MM.1S (cell line): ENCODE measurements around the gene SIX4.

Experiments
- DNase-seq: peaks from one replicate; pipeline ENCODE4 v3.0.0-alpha.2; 2015
- H2AFZ ChIP-seq: fragments of 300-600 bp; sonication (generic); 2 replicates; pipeline ENCODE4 v1.6.0; 2016; ENCODE audit warnings: antibody characterized with exemption, low read length
- H3F3A ChIP-seq: fragments of 300-600 bp; sonication (generic); 2 replicates; pipeline ENCODE4 v1.6.1; 2016; ENCODE audit warnings: mild to moderate bottlenecking, antibody characterized with exemption, low read length, moderate library complexity, mixed read lengths; ENCODE audit not compliant: insufficient read depth
- H3K27ac ChIP-seq: fragments of 300-600 bp; sonication (generic); 2 replicates; pipeline ENCODE4 v1.5.1; 2016; ENCODE audit warnings: mild to moderate bottlenecking, low read length
- H3K27me3 ChIP-seq: fragments of 300-600 bp; sonication (generic); replicated peaks from 2 replicates; pipeline ENCODE4 v1.6.0; 2016; ENCODE audit warnings: low read length; ENCODE audit not compliant: insufficient read depth
- H3K36me3 ChIP-seq: fragments of 300-600 bp; sonication (generic); replicated peaks from 2 replicates; pipeline ENCODE4 v1.6.1; 2016; ENCODE audit warnings: mild to moderate bottlenecking, low read length, mixed read lengths; ENCODE audit not compliant: insufficient read depth
- H3K4me1 ChIP-seq: fragments of 300-600 bp; sonication (generic); 2 replicates; pipeline ENCODE4 v1.6.1; 2016; ENCODE audit warnings: low read length, mixed read lengths
- H3K4me2 ChIP-seq: fragments of 300-600 bp; sonication (generic); 2 replicates; pipeline ENCODE4 v1.6.0; 2016; ENCODE audit warnings: low read depth, low read length
- H3K4me3 ChIP-seq: fragments of 300-600 bp; sonication (generic); 2 replicates; pipeline ENCODE4 v1.5.1; 2016; ENCODE audit warnings: low read length, mixed read lengths
- H3K79me2 ChIP-seq: fragments of 300-600 bp; sonication (generic); 2 replicates; pipeline ENCODE4 v1.6.1; 2016; ENCODE audit warnings: mixed run types, low read length, mixed read lengths
- H3K9ac ChIP-seq: fragments of 300-600 bp; sonication (generic); 2 replicates; pipeline ENCODE4 v1.6.1; 2016; ENCODE audit warnings: low read length, mixed read lengths
- H3K9me2 ChIP-seq: fragments of 300-600 bp; sonication (generic); replicated peaks from 2 replicates; pipeline ENCODE4 v1.6.1; 2016; ENCODE audit warnings: mild to moderate bottlenecking, low read length, mixed read lengths; ENCODE audit not compliant: insufficient read depth
- H3K9me3 ChIP-seq: fragments of 300-600 bp; sonication (generic); replicated peaks from 2 replicates; pipeline ENCODE4 v1.6.1; 2016; ENCODE audit warnings: mild to moderate bottlenecking, low read length, mixed read lengths; ENCODE audit not compliant: insufficient read depth
- H4K20me1 ChIP-seq: fragments of 300-600 bp; sonication (generic); 2 replicates; pipeline ENCODE4 v1.6.1; 2016; ENCODE audit warnings: mild to moderate bottlenecking, low read length, moderate library complexity, mixed read lengths; ENCODE audit not compliant: insufficient read depth
- EZH2 ChIP-seq: fragments of 300-600 bp; sonication (generic); optimal IDR thresholded peaks from 2 replicates; pipeline ENCODE3; 2017; ENCODE audit warnings: low read depth, mild to moderate bottlenecking, antibody characterized with exemption, low read length, mixed read lengths
- EZH2phosphoT487 ChIP-seq: fragments of 300-600 bp; sonication (generic); IDR thresholded peaks from 2 replicates; pipeline ENCODE4 v1.6.1; 2018; ENCODE audit warnings: antibody characterized with exemption, low read length
- TF ChIP-seq, protein P1 (sequence below): fragments of 300-600 bp; sonication (generic); IDR thresholded peaks from 2 replicates; pipeline ENCODE4 v1.5.1; 2016; ENCODE audit warnings: antibody characterized with exemption, low read length, mixed read lengths

Gene SIX4

DNA sequence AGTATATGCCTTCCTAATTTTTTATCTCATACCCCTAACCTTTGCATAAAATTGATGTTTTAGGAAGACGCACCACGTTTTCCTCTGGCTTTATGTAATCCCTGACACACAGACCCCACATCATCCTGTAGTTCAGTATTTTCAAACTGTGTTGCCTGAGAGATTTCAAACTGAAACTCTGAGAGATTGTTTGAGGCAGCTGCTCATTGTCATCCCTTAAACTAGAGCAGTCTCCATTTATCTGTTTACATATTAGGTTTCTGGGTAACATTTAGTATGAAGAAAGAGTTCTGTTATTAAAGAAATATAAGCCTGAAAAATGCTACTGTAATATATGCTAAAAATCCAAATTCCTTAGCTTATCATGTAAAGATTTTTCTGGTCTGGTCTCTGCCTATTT lies 34.7 kb upstream of the SIX4 start:
- Histone ChIP-seq H3K79me2 (peaks cover 11% of the 10 kb centered on the region), H3K4me3 (no peak overlapping the region), H3K36me3 (no peaks in the 10 kb centered on the region), H4K20me1 (no peaks in the 10 kb centered on the region), H3K27ac (peak overlapping the region; percentile 16; the same call in 1 of the 2 replicates), H3K9ac (no peak overlapping the region), H3K27me3 (no peaks in the 10 kb centered on the region), H3K4me1 (peaks cover 11% of the 10 kb centered on the region), H2AFZ (no peak overlapping the region), H3K9me3 (no peaks in the 10 kb centered on the region), H3K4me2 (peak overlapping the region; percentile 37), H3F3A (no peaks in the 10 kb centered on the region), H3K9me2 (no peaks in the 10 kb centered on the region)
- TF ChIP-seq, protein P1, sequence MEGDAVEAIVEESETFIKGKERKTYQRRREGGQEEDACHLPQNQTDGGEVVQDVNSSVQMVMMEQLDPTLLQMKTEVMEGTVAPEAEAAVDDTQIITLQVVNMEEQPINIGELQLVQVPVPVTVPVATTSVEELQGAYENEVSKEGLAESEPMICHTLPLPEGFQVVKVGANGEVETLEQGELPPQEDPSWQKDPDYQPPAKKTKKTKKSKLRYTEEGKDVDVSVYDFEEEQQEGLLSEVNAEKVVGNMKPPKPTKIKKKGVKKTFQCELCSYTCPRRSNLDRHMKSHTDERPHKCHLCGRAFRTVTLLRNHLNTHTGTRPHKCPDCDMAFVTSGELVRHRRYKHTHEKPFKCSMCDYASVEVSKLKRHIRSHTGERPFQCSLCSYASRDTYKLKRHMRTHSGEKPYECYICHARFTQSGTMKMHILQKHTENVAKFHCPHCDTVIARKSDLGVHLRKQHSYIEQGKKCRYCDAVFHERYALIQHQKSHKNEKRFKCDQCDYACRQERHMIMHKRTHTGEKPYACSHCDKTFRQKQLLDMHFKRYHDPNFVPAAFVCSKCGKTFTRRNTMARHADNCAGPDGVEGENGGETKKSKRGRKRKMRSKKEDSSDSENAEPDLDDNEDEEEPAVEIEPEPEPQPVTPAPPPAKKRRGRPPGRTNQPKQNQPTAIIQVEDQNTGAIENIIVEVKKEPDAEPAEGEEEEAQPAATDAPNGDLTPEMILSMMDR, result no peak
- TF ChIP-seq EZH2phosphoT487 (no peak), EZH2 (no peak)
- peak; percentile 17 for DNase-seq

DNA sequence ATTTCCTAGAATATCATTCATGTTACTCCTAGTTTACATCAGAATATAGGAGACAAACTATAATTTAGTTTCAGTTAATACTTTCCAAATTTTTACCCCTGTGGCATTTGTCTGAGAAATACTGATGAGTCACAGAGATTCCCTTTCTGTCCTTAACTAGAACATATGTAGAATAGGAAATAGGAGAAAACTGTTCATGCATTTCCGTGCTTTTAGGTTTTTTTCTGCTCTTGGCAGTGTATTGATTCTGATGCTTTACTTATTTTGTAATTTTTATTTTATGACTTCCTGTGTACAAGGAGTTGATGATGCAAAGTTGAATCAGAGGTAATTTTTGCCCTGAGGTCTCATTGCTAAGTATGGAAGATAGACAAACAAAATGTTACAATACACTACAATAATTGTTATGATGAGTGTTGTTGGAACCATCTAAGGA lies 33.4 kb upstream of the SIX4 start:
- no peak for TF ChIP-seq EZH2
- TF ChIP-seq, protein P1, result no peak
- TF ChIP-seq EZH2phosphoT487, result no peak
- H3K79me2 ChIP-seq, result peaks cover 11% of the 10 kb centered on the region
- no peak overlapping the region for H3K9ac ChIP-seq
- peaks cover 14% of the 10 kb centered on the region for H3K4me1 ChIP-seq
- no peaks in the 10 kb centered on the region for H3K9me3 ChIP-seq
- no peaks in the 10 kb centered on the region for H3K27me3 ChIP-seq
- no peaks in the 10 kb centered on the region for H4K20me1 ChIP-seq
- H3K4me3 ChIP-seq, result no peak overlapping the region
- H3K9me2 ChIP-seq, result no peaks in the 10 kb centered on the region
- no peak overlapping the region for H3K27ac ChIP-seq
- H3F3A ChIP-seq, result no peaks in the 10 kb centered on the region
- no peak for DNase-seq
- H3K36me3 ChIP-seq, result no peaks in the 10 kb centered on the region
- no peak overlapping the region for H2AFZ ChIP-seq
- H3K4me2 ChIP-seq, result no peak overlapping the region

DNA sequence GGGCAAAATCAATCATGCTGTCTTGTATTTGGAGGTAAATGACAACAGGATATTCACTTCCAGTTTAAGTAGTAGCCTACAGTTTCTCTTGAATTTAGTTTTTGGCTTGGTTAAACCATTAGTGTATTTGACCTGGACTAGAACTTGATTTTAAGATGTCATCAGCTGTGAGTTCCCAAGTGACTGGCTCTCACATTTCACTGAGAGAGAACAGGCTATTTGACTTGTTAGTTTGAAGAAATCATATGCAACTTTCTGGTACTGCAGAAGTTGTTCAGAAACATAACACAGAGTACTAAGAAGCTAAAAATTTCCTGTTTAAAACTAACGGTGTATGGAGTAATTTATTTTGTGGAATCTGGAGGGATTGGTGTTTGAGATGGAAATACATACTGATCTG lies 32.7 kb upstream of the SIX4 start:
- Histone ChIP-seq H3K4me2 (no peak overlapping the region), H4K20me1 (no peaks in the 10 kb centered on the region), H3F3A (no peaks in the 10 kb centered on the region), H3K27me3 (no peaks in the 10 kb centered on the region), H2AFZ (no peak overlapping the region), H3K9me3 (no peaks in the 10 kb centered on the region), H3K9me2 (no peaks in the 10 kb centered on the region), H3K36me3 (no peaks in the 10 kb centered on the region), H3K4me3 (no peak overlapping the region), H3K9ac (no peak overlapping the region), H3K27ac (no peak overlapping the region), H3K4me1 (peaks cover 14% of the 10 kb centered on the region), H3K79me2 (peaks cover 11% of the 10 kb centered on the region)
- no peak for DNase-seq
- TF ChIP-seq EZH2 (no peak), EZH2phosphoT487 (no peak)
- TF ChIP-seq, protein P1, result no peak
